A549 (cell line): ENCODE measurements around the gene ELOVL3. TPM values are rescaled to one million over a fixed set of nuclear protein-coding genes. Genes with fewer than 3 reads are reported as not detected.

Experiments
- ATAC-seq, 2 experiments: fragments of 200-7000 bp in 1 of 2; fragments of >200 bp in 1 of 2; cut with Nextera tagmentation in 1 of 2; cut with Tn5 transposase in 1 of 2; 3 replicates each; pipeline versions ENCODE4 v1.8.0 to v1.9.1; 2018 to 2020; ENCODE audit warnings: mild to moderate bottlenecking in 1 of 2, moderate library complexity in 1 of 2
- CTCF ChIA-PET: fragments of 300-600 bp; sonication (Branson Sonifier 250); formaldehyde crosslinking; extraction: SDS; loops from one replicate; lab custom pipeline; 2021; ENCODE audit warnings: antibody characterized with exemption, inconsistent platforms; lab: Yijun Ruan, JAX
- POLR2A ChIA-PET: fragments of 350-600 bp; formaldehyde crosslinking; extraction: SDS; loops from one replicate; lab custom pipeline; 2021; ENCODE audit warnings: antibody characterized with exemption, inconsistent platforms; lab: Yijun Ruan, JAX
- DNase-seq, 2 experiments: peaks; one replicate each; pipeline versions ENCODE4 v3.0.0 to v3.0.0-alpha.2; 2011 to 2016; ENCODE audit warnings: low read depth in 1 of 2, low spot score in 1 of 2
- FAIRE-seq: peaks from 2 replicates; lab custom pipeline; 2011; peaks lifted over from hg19 to GRCh38; lab: Jason Lieb, UNC
- H3K27ac ChIP-seq, 2 experiments: fragments of >200 bp; sonication (Bioruptor Twin); formaldehyde crosslinking; 3 replicates each; pipeline ENCODE4 v1.5.1; 2016 to 2017
- H3K4me1 ChIP-seq: fragments of >200 bp; sonication (Bioruptor Twin); formaldehyde crosslinking; 3 replicates; pipeline ENCODE4 v1.6.1; 2016
- H3K4me2 ChIP-seq: fragments of >200 bp; sonication (Bioruptor Twin); formaldehyde crosslinking; 3 replicates; pipeline ENCODE4 v1.6.1; 2016
- H3K4me3 ChIP-seq: fragments of >200 bp; sonication (Bioruptor Twin); formaldehyde crosslinking; 3 replicates; pipeline ENCODE4 v1.5.1; 2016
- H3K9me3 ChIP-seq: fragments of >200 bp; sonication (Bioruptor Twin); formaldehyde crosslinking; 3 replicates; pipeline ENCODE4 v1.6.1; 2016
- BCL3 ChIP-seq: fragments of >200 bp; sonication (Bioruptor Twin); formaldehyde crosslinking; IDR thresholded peaks from 3 replicates; pipeline ENCODE4 v1.6.1; 2016
- BHLHE40 ChIP-seq: IDR thresholded peaks from 2 replicates; pipeline ENCODE4 v1.6.1; 2012; ENCODE audit warnings: low read depth, low read length, inconsistent platforms
- CBX2 ChIP-seq: fragments of 200-600 bp; sonication (generic); IDR thresholded peaks from 2 replicates; pipeline ENCODE4 v1.6.1; 2016; ENCODE audit warnings: low read depth, mild to moderate bottlenecking, borderline replicate concordance
- CBX8 ChIP-seq: fragments of 200-600 bp; sonication (generic); IDR thresholded peaks from 2 replicates; pipeline ENCODE4 v1.6.1; 2016
- CEBPB ChIP-seq, 2 experiments: fragments of >200 bp in 1 of 2; sonication (Bioruptor Twin) in 1 of 2; formaldehyde crosslinking in 1 of 2; IDR thresholded peaks; 2 replicates each; pipeline ENCODE4 v1.6.1; 2012 to 2016
- E2F6 ChIP-seq: IDR thresholded peaks from 2 replicates; pipeline ENCODE4 v1.6.1; 2012; ENCODE audit warnings: low read depth, borderline replicate concordance
- EHMT2 ChIP-seq: fragments of 200-600 bp; sonication (generic); IDR thresholded peaks from 2 replicates; pipeline ENCODE4 v1.6.1; 2016; ENCODE audit warnings: antibody characterized with exemption, low read depth, mild to moderate bottlenecking, moderate library complexity
- EP300 ChIP-seq, 2 experiments: fragments of >200 bp; sonication (Bioruptor Twin); formaldehyde crosslinking; IDR thresholded peaks; 2 replicates in 1 of 2; 3 replicates in 1 of 2; pipeline ENCODE4 v1.6.1; 2016 to 2017
- ESRRA ChIP-seq: fragments of 150-350 bp; IDR thresholded peaks from 2 replicates; pipeline ENCODE4 v1.6.1; 2014; ENCODE audit warnings: mild to moderate bottlenecking, low read length, borderline replicate concordance
- FOSB ChIP-seq: fragments of 250-450 bp; sonication (Bioruptor Pico); IDR thresholded peaks from 2 replicates; pipeline ENCODE4 v1.5.0; 2020; ENCODE audit warnings: mild to moderate bottlenecking, moderate library complexity
- FOXS1 ChIP-seq: fragments of 250-450 bp; sonication (Bioruptor Pico); IDR thresholded peaks from 2 replicates; pipeline ENCODE4 v1.5.0; 2020; ENCODE audit warnings: mild to moderate bottlenecking, moderate library complexity
- GATA3 ChIP-seq: IDR thresholded peaks from 2 replicates; pipeline ENCODE4 v1.6.1; 2012; ENCODE audit warnings: borderline replicate concordance
- HDAC2 ChIP-seq: fragments of 200-600 bp; sonication (generic); IDR thresholded peaks from 2 replicates; pipeline ENCODE4 v1.6.1; 2016
- HEYL ChIP-seq: fragments of 250-450 bp; sonication (Bioruptor Pico); IDR thresholded peaks from 2 replicates; pipeline ENCODE4 v1.8.0; 2021; ENCODE audit warnings: mild to moderate bottlenecking, moderate library complexity
- HMGXB4 ChIP-seq: fragments of 250-450 bp; sonication (Bioruptor Pico); IDR thresholded peaks from 2 replicates; pipeline ENCODE4 v1.5.0; 2021; ENCODE audit warnings: mild to moderate bottlenecking, moderate library complexity, borderline replicate concordance
- HOXA7 ChIP-seq: fragments of 250-450 bp; sonication (Bioruptor Pico); IDR thresholded peaks from 2 replicates; pipeline ENCODE4 v1.5.0; 2020; ENCODE audit warnings: mild to moderate bottlenecking, moderate library complexity
- HOXB5 ChIP-seq: fragments of 250-450 bp; sonication (Bioruptor Pico); IDR thresholded peaks from 2 replicates; pipeline ENCODE4 v1.5.0; 2020; ENCODE audit warnings: mild to moderate bottlenecking, moderate library complexity
- JUN ChIP-seq, 2 experiments: fragments of >200 bp; sonication (Bioruptor Twin); formaldehyde crosslinking; IDR thresholded peaks; 2 replicates in 1 of 2; 3 replicates in 1 of 2; pipeline ENCODE4 v1.6.1; 2016 to 2017
- KDM5A ChIP-seq: fragments of 200-600 bp; sonication (generic); IDR thresholded peaks from 2 replicates; pipeline ENCODE4 v1.6.1; 2016; ENCODE audit warnings: antibody characterized with exemption, mild to moderate bottlenecking
- MAFK ChIP-seq: fragments of 450-650 bp; IDR thresholded peaks from 2 replicates; pipeline ENCODE4 v1.6.1; 2014; ENCODE audit not compliant: partially characterized antibody
- MYC ChIP-seq: IDR thresholded peaks from 2 replicates; pipeline ENCODE4 v1.6.1; 2012; ENCODE audit warnings: mild to moderate bottlenecking, inconsistent platforms, low read length, improper control_type of control experiment, borderline replicate concordance
- POLR2A ChIP-seq: IDR thresholded peaks from 2 replicates; pipeline ENCODE4 v1.6.1; 2012; ENCODE audit warnings: mild to moderate bottlenecking, low read length
- POLR2AphosphoS2 ChIP-seq: conservative IDR thresholded peaks from 2 replicates; pipeline ENCODE4 v1.6.1; 2012; ENCODE audit warnings: low read length, improper control_type of control experiment, inconsistent platforms
- RAD21 ChIP-seq, 2 experiments: fragments of >200 bp in 1 of 2; sonication (Bioruptor Twin) in 1 of 2; formaldehyde crosslinking in 1 of 2; IDR thresholded peaks in 1 of 2; conservative IDR thresholded peaks in 1 of 2; 2 replicates in 1 of 2; 3 replicates in 1 of 2; pipeline ENCODE4 v1.6.1; 2012 to 2018; ENCODE audit warnings: inconsistent platforms in 1 of 2
- RCOR1 ChIP-seq: fragments of 150-350 bp; IDR thresholded peaks from 2 replicates; pipeline ENCODE4 v1.6.1; 2014; ENCODE audit warnings: antibody characterized with exemption, low read length, low read depth
- SMC3 ChIP-seq: fragments of >200 bp; sonication (Bioruptor Twin); formaldehyde crosslinking; IDR thresholded peaks from 3 replicates; pipeline ENCODE4 v1.6.1; 2018; ENCODE audit warnings: inconsistent platforms
- SREBF2 ChIP-seq: fragments of 450-650 bp; IDR thresholded peaks from 2 replicates; pipeline ENCODE4 v1.6.1; 2014; ENCODE audit warnings: mild to moderate bottlenecking, moderate library complexity
- USF2 ChIP-seq: fragments of 450-650 bp; IDR thresholded peaks from 2 replicates; pipeline ENCODE4 v1.6.1; 2014; ENCODE audit warnings: antibody characterized with exemption
- WGBS: methylation state at CpG from one replicate; pipeline ENCODE4 v1.1.6; 2017; ENCODE audit errors: missing lambda C conversion rate; 5-methylcytosine and 5-hydroxymethylcytosine counted together
- polyA plus RNA-seq, 4 experiments: library from polyadenylated mRNA; depleted of rRNA in 3 of 4; stranded (reverse); fragments of >200 nt; fragmentation: RNase III in 1 of 4; extraction: RNeasy Plus Mini Kit Qiagen cat#74134 plus additional on column Dnase treatment in 1 of 4; gene quantifications; 2 replicates in 3 of 4; 3 replicates in 1 of 4; pipeline ENCODE4 v1.2.3, GENCODE V29; 2011 to 2017
- TF ChIP-seq, protein P1 (sequence below): fragments of >200 bp; sonication (Bioruptor Twin); formaldehyde crosslinking; IDR thresholded peaks from 2 replicates; pipeline ENCODE4 v1.6.1; 2016

Gene ELOVL3
- polyA plus RNA-seq, 2 of the 4 experiments (the other 2 are of a cell fraction), result 0.22 to 0.53 TPM

GRCh38 chr10:102262744-102263370, 36.8 kb downstream of the ELOVL3 start:
- POLR2A ChIA-PET, result no interaction called here
- CTCF ChIA-PET, result interaction anchor here (1.3 to 2.9 kb wide), 5 partner anchors 31 to 90 kb away, joined by 3 to 14 read pairs (median 3); no protein-coding TSS in a partner anchor
- TF ChIP-seq RCOR1 (no peak), BHLHE40 (no peak), GATA3 (no peak), POLR2A (no peak), KDM5A (no peak), MAFK (no peak), FOSB (CRISPR knock-in tag) (no peak), SREBF2 (no peak), HOXA7 (CRISPR knock-in tag) (no peak), E2F6 (no peak)
- Histone ChIP-seq H3K4me2 (no peak overlapping the region), H3K4me1 (no peaks in the 10 kb centered on the region), H3K9me3 (no peaks in the 10 kb centered on the region), H3K27ac (no peak overlapping the region), H3K4me3 (no peak overlapping the region)
- no peak for ATAC-seq
- WGBS, result 86% methylated on average over 4 of the region's 4 CpGs
- DNase-seq, result no peak
- no peak for FAIRE-seq

DNA sequence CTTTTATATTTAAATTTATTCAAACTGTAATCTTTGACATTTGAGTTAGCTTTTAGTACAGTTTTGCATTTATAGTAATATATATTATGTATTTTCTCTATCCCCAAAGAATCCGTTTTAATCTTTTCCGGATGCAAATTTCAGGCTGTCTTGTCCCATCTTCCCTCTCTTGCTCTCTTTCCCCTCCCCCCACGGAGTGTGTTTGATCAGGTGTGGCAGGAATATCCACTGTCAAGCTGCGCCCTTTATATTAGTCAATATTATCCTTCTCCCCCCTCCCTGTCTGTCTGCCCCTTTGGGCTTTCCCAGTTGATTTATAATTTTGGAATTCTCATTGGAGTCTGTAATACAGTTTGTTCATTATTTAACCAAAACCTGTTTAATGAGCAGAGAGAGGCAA, 38.3 kb downstream of the ELOVL3 start:
- Histone ChIP-seq H3K4me2 (no peak overlapping the region), H3K4me1 (no peaks in the 10 kb centered on the region), H3K27ac (no peak overlapping the region), H3K9me3 (no peaks in the 10 kb centered on the region), H3K4me3 (no peak overlapping the region)
- CTCF ChIA-PET, result interaction anchor here (1.3 to 5.4 kb wide), 4 partner anchors 33 to 80 kb away, joined by 3 to 39 read pairs (median 4); no protein-coding TSS in a partner anchor
- ATAC-seq, result no peak
- POLR2A ChIA-PET, result no interaction called here
- no peak for FAIRE-seq
- DNase-seq, result no peak
- 81% methylated on average over 4 of the region's 4 CpGs for WGBS
- no peak for TF ChIP-seq ESRRA
- no peak for TF ChIP-seq SMC3
- no peak for TF ChIP-seq HEYL
- no peak for TF ChIP-seq EHMT2
- TF ChIP-seq USF2, result no peak
- TF ChIP-seq JUN (IDR thresholded peaks at IDR 0.05), result no peak
- TF ChIP-seq, all 56 proteins: peak for 0

DNA sequence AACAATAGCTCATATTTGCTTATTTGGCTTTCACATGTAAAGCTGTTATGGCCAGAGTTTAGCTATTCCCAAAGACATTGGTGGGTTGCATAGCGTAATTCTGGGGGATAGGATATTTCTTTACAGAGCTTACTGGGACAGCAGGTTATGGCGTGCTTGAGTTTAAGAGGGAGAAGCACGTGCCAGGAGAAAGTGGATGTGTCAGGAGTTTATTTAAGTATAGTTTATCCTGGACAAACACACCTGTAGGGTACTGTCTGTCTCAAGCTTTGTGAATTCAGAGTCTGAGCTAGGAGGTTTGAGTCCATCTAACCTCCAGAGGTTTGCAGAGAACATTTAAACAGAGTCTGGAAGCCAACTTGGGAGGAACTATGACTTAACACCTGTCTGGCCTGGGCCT, 40.6 kb downstream of the ELOVL3 start:
- FAIRE-seq (no peak), ATAC-seq (no peak), DNase-seq (no peak)
- Histone ChIP-seq H3K4me3 (no peak overlapping the region), H3K9me3 (no peaks in the 10 kb centered on the region), H3K27ac (no peak overlapping the region), H3K4me1 (no peaks in the 10 kb centered on the region), H3K4me2 (no peak overlapping the region)
- TF ChIP-seq CBX2 (no peak), HEYL (no peak), BHLHE40 (no peak), HOXB5 (CRISPR knock-in tag) (no peak), MYC (no peak), JUN (IDR thresholded peaks at IDR 0.05) (no peak), CBX8 (no peak), POLR2AphosphoS2 (no peak), FOXS1 (CRISPR knock-in tag) (no peak), BCL3 (no peak), RAD21 (conservative IDR thresholded peaks at IDR 0.05 in 1 of 2, IDR thresholded peaks at IDR 0.05 in 1 of 2) (no peak), HMGXB4 (CRISPR knock-in tag) (no peak), CEBPB (IDR thresholded peaks at IDR 0.05) (no peak), HDAC2 (no peak), EP300 (IDR thresholded peaks at IDR 0.05) (no peak)
- TF ChIP-seq, protein P1, sequence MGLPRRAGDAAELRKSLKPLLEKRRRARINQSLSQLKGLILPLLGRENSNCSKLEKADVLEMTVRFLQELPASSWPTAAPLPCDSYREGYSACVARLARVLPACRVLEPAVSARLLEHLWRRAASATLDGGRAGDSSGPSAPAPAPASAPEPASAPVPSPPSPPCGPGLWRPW, result no peak
- ChIA-PET CTCF (interaction anchor here (0.6 to 5.4 kb wide), 10 partner anchors 13 to 134 kb away, joined by 3 to 39 read pairs (median 3); partner anchors contain the start of gene GBF1), POLR2A (no interaction called here)
- WGBS, result 87% methylated on average over 3 of the region's 3 CpGs
